A549 (cell line): ENCODE results near the gene IQUB.

Experiments
- CHD2 ChIP-seq: fragments of 150-350 bp; IDR thresholded peaks from 2 replicates; pipeline ENCODE4 v1.6.1; 2014; ENCODE audit warnings: low read length; ENCODE audit not compliant: partially characterized antibody
- EHMT2 ChIP-seq: fragments of 200-600 bp; sonication (generic); IDR thresholded peaks from 2 replicates; pipeline ENCODE4 v1.6.1; 2016; ENCODE audit warnings: antibody characterized with exemption, low read depth, mild to moderate bottlenecking, moderate library complexity
- EP300 ChIP-seq, 2 experiments: fragments of >200 bp; sonication (Bioruptor Twin); formaldehyde crosslinking; IDR thresholded peaks; 2 replicates in 1 of 2; 3 replicates in 1 of 2; pipeline ENCODE4 v1.6.1; 2016 to 2017
- FOXS1 ChIP-seq: fragments of 250-450 bp; sonication (Bioruptor Pico); IDR thresholded peaks from 2 replicates; pipeline ENCODE4 v1.5.0; 2020; ENCODE audit warnings: mild to moderate bottlenecking, moderate library complexity
- HDAC2 ChIP-seq: fragments of 200-600 bp; sonication (generic); IDR thresholded peaks from 2 replicates; pipeline ENCODE4 v1.6.1; 2016
- PHF8 ChIP-seq: fragments of 200-600 bp; sonication (generic); IDR thresholded peaks from 2 replicates; pipeline ENCODE4 v1.6.1; 2016; ENCODE audit warnings: low read depth, mild to moderate bottlenecking, antibody characterized with exemption, moderate library complexity, borderline replicate concordance
- POLR2A ChIP-seq: IDR thresholded peaks from 2 replicates; pipeline ENCODE4 v1.6.1; 2012; ENCODE audit warnings: mild to moderate bottlenecking, low read length
- RFX5 ChIP-seq: fragments of 450-650 bp; IDR thresholded peaks from 2 replicates; pipeline ENCODE4 v1.7.1; 2014; ENCODE audit warnings: antibody characterized with exemption, mild to moderate bottlenecking, moderate library complexity
- ZFP36 ChIP-seq: fragments of 450-650 bp; IDR thresholded peaks from 2 replicates; pipeline ENCODE4 v1.6.1; 2014; ENCODE audit warnings: borderline replicate concordance; ENCODE audit not compliant: partially characterized antibody
- TF ChIP-seq, protein P1 (sequence below): fragments of >200 bp; sonication (Bioruptor Twin); formaldehyde crosslinking; IDR thresholded peaks from 3 replicates; pipeline ENCODE4 v1.5.1; 2016
- TF ChIP-seq, protein P2 (sequence below): fragments of 450-650 bp; IDR thresholded peaks from 2 replicates; pipeline ENCODE4 v1.6.1; 2014; ENCODE audit warnings: antibody characterized with exemption

DNA sequence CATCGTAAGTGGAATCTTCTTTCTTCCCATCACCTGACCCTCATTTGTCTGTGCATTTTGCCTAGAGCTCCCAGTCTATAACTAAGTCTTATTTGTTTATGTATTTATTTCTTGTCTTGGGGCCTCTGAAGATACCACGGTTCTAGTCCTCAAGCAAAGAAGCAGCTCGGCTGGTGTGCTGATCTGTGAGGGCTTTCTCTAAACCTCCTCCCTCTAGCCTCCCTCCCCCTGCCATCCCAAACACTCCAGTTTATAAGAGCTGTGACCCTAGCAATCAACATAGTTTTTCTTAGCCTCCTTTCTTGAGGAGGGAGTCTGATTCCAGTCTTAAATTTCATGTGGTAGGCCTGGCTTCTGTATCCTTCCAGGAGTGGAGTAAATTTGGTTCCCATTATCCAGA, 38.9 kb upstream of the IQUB start:
- TF ChIP-seq POLR2A = no peak
- TF ChIP-seq, protein P1, sequence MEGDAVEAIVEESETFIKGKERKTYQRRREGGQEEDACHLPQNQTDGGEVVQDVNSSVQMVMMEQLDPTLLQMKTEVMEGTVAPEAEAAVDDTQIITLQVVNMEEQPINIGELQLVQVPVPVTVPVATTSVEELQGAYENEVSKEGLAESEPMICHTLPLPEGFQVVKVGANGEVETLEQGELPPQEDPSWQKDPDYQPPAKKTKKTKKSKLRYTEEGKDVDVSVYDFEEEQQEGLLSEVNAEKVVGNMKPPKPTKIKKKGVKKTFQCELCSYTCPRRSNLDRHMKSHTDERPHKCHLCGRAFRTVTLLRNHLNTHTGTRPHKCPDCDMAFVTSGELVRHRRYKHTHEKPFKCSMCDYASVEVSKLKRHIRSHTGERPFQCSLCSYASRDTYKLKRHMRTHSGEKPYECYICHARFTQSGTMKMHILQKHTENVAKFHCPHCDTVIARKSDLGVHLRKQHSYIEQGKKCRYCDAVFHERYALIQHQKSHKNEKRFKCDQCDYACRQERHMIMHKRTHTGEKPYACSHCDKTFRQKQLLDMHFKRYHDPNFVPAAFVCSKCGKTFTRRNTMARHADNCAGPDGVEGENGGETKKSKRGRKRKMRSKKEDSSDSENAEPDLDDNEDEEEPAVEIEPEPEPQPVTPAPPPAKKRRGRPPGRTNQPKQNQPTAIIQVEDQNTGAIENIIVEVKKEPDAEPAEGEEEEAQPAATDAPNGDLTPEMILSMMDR = no peak
- no peak for TF ChIP-seq RFX5
- TF ChIP-seq EP300 (IDR thresholded peaks at IDR 0.05) = no peak
- TF ChIP-seq HDAC2 = no peak
- TF ChIP-seq ZFP36 = no peak
- TF ChIP-seq CHD2 = no peak
- no peak for TF ChIP-seq EHMT2
- no peak for TF ChIP-seq FOXS1
- TF ChIP-seq, protein P2, sequence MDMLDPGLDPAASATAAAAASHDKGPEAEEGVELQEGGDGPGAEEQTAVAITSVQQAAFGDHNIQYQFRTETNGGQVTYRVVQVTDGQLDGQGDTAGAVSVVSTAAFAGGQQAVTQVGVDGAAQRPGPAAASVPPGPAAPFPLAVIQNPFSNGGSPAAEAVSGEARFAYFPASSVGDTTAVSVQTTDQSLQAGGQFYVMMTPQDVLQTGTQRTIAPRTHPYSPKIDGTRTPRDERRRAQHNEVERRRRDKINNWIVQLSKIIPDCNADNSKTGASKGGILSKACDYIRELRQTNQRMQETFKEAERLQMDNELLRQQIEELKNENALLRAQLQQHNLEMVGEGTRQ = no peak
- TF ChIP-seq PHF8 = no peak
